Neural cell (in vitro differentiated cells): ENCODE data around the gene MAGEB4. TPM values are rescaled to one million over a fixed set of nuclear protein-coding genes. Genes with fewer than 3 reads are reported as not detected.

Source experiments
- H2AFZ ChIP-seq: fragments of 200-600, 300-800 bp; sonication (generic), shearing (Covaris generic); 2 replicates; pipeline ENCODE4 v1.6.0; 2014; ENCODE audit warnings: low read depth, mild to moderate bottlenecking, antibody characterized with exemption, low read length, moderate library complexity
- H3F3A ChIP-seq: fragments of 200-600 bp; shearing (Covaris generic); 2 replicates; pipeline ENCODE4 v1.6.1; 2016; ENCODE audit warnings: mild to moderate bottlenecking, moderate library complexity, mixed read lengths, antibody characterized with exemption, low read length; ENCODE audit not compliant: insufficient read depth, poor library complexity, severe bottlenecking
- H3K27ac ChIP-seq: fragments of 200-600, 300-800 bp; sonication (generic), shearing (Covaris generic); 2 replicates; pipeline ENCODE4 v1.5.1; 2014; ENCODE audit warnings: mild to moderate bottlenecking, low read length, moderate library complexity
- H3K27me3 ChIP-seq: fragments of 300-800, 200-600 bp; sonication (generic), shearing (Covaris generic); 2 replicates; pipeline ENCODE4 v1.6.0; 2014; ENCODE audit warnings: mild to moderate bottlenecking, low read depth, low read length, moderate library complexity; ENCODE audit not compliant: insufficient read depth
- H3K36me3 ChIP-seq: fragments of 300-800, 200-600 bp; sonication (generic), shearing (Covaris generic); 2 replicates; pipeline ENCODE4 v1.5.1; 2014; ENCODE audit warnings: mild to moderate bottlenecking, antibody characterized with exemption, low read length, moderate library complexity; ENCODE audit not compliant: insufficient read depth
- H3K4me2 ChIP-seq: fragments of 300-800, 200-600 bp; sonication (generic), shearing (Covaris generic); 2 replicates; pipeline ENCODE4 v1.6.0; 2014; ENCODE audit warnings: mild to moderate bottlenecking, low read length
- H3K4me3 ChIP-seq: fragments of 300-800, 200-600 bp; sonication (generic), shearing (Covaris generic); 2 replicates; pipeline ENCODE4 v1.5.1; 2014; ENCODE audit warnings: mild to moderate bottlenecking, low read length, moderate library complexity
- H3K79me2 ChIP-seq: fragments of 200-600 bp; shearing (Covaris generic); replicated peaks from 2 replicates; pipeline ENCODE4 v1.6.0; 2014; ENCODE audit warnings: mild to moderate bottlenecking, low read length, moderate library complexity; ENCODE audit not compliant: insufficient read depth
- H3K9ac ChIP-seq: fragments of 300-800, 200-600 bp; sonication (generic), shearing (Covaris generic); 2 replicates; pipeline ENCODE4 v1.6.1; 2016; ENCODE audit warnings: mild to moderate bottlenecking, low read length, mixed read lengths
- H3K9me2 ChIP-seq: fragments of 200-600 bp; shearing (Covaris generic); 2 replicates; pipeline ENCODE4 v1.6.1; 2016; ENCODE audit warnings: mild to moderate bottlenecking, low read length, mixed read lengths; ENCODE audit not compliant: insufficient read depth
- H3K9me3 ChIP-seq: fragments of 200-600, 300-800 bp; sonication (generic), shearing (Covaris generic); 2 replicates; pipeline ENCODE4 v1.6.1; 2016; ENCODE audit warnings: mild to moderate bottlenecking, mixed run types, low read length, moderate library complexity, mixed read lengths
- H4K20me1 ChIP-seq: fragments of 200-600 bp; shearing (Covaris generic); 2 replicates; pipeline ENCODE4 v1.6.1; 2016; ENCODE audit warnings: mild to moderate bottlenecking, mixed run types; ENCODE audit not compliant: insufficient read depth
- CTCF ChIP-seq: fragments of 450-650 bp; IDR thresholded peaks from 2 replicates; pipeline ENCODE4 v1.5.1; 2014; ENCODE audit warnings: antibody characterized with exemption, mild to moderate bottlenecking, moderate library complexity; ENCODE audit not compliant: poor library complexity, severe bottlenecking
- EP300 ChIP-seq: fragments of 450-650 bp; conservative IDR thresholded peaks from 2 replicates; pipeline ENCODE4 v1.6.1; 2014; ENCODE audit warnings: antibody characterized with exemption, mild to moderate bottlenecking, moderate library complexity; ENCODE audit not compliant: poor library complexity, severe bottlenecking
- EZH2 ChIP-seq: fragments of 200-600, 300-800 bp; shearing (Covaris generic), sonication (generic); IDR thresholded peaks from 2 replicates; pipeline ENCODE4 v1.6.1; 2014; ENCODE audit warnings: antibody characterized with exemption, low read length, borderline replicate concordance, mild to moderate bottlenecking; ENCODE audit not compliant: insufficient read depth, poor library complexity, severe bottlenecking
- MXI1 ChIP-seq: fragments of 450-650 bp; conservative IDR thresholded peaks from 2 replicates; pipeline ENCODE4 v1.6.1; 2014; ENCODE audit warnings: antibody characterized with exemption, mild to moderate bottlenecking; ENCODE audit not compliant: poor library complexity, severe bottlenecking
- POLR2AphosphoS5 ChIP-seq: IDR thresholded peaks from 2 replicates; pipeline ENCODE4 v1.6.1; 2012
- RAD21 ChIP-seq: fragments of 450-650 bp; conservative IDR thresholded peaks from 2 replicates; pipeline ENCODE4 v1.6.1; 2014; ENCODE audit warnings: antibody characterized with exemption, mild to moderate bottlenecking, moderate library complexity
- REST ChIP-seq: IDR thresholded peaks from 2 replicates; pipeline ENCODE4 v1.6.1; 2012; ENCODE audit warnings: borderline replicate concordance
- SMC3 ChIP-seq: fragments of 450-650 bp; conservative IDR thresholded peaks from 2 replicates; pipeline ENCODE4 v1.6.1; 2014; ENCODE audit warnings: antibody characterized with exemption, mild to moderate bottlenecking, moderate library complexity; ENCODE audit not compliant: poor library complexity
- TAF1 ChIP-seq: IDR thresholded peaks from 2 replicates; pipeline ENCODE4 v1.6.1; 2012; ENCODE audit warnings: low read depth
- polyA plus RNA-seq: library from polyadenylated mRNA; depleted of rRNA; stranded (reverse); fragments of >200 nt; gene quantifications from 2 replicates; pipeline ENCODE4 v1.2.3, GENCODE V29; 2014

Gene MAGEB4
- polyA plus RNA-seq, 1 donor from 2014 or later: not detected

DNA sequence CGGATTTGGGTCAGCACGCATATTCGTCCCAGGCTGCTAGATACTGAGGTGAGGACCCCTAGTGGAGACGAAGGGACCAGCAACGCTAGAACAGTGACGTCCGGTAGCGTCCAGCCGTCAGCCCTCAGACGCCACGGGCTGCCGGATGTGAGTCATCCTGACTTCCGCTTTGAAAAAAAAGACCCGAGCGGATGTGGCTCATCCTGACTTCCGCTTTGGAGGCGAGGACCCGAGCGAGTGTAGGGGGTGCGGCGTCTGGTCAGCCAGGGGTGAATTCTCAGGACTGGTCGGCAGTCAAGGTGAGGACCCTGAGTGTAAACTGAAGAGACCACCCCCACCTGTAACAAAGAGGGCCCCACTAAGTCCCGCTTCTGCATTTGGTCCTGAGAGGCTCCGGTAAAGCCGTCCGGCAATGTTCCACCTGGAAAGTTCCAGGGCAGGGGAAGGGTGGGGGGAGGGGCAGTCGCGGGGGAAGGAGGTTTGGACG is 26.4 kb upstream of the MAGEB4 start, which contains the start of gene MAGEB2:
Gene MAGEB2, plus strand, starts transcription at position 207 of the 487 bp plus-strand sequence. CDS start 3,018 bp downstream, outside the sequence.
- Histone ChIP-seq H3F3A (no peaks in the 10 kb centered on the region), H3K4me2 (no peak within 1 kb of the TSS), H3K4me3 (no peak within 1 kb of the TSS), H3K9ac (no peak within 1 kb of the TSS), H3K79me2 (no peaks in the 10 kb centered on the region), H3K27me3 (no peaks in the 10 kb centered on the region), H4K20me1 (no peaks in the 10 kb centered on the region), H2AFZ (no peak within 1 kb of the TSS), H3K27ac (no peak within 1 kb of the TSS), H3K9me2 (no peaks in the 10 kb centered on the region), H3K9me3 (no peaks in the 10 kb centered on the region), H3K36me3 (no peaks in the 10 kb centered on the region)
- no peak for TF ChIP-seq MXI1
- no peak for TF ChIP-seq REST
- no peak for TF ChIP-seq RAD21
- no peak for TF ChIP-seq SMC3
- no peak for TF ChIP-seq POLR2AphosphoS5
- TF ChIP-seq EZH2: no peak
- TF ChIP-seq EP300: no peak
- no peak for TF ChIP-seq CTCF
- TF ChIP-seq TAF1: no peak

DNA sequence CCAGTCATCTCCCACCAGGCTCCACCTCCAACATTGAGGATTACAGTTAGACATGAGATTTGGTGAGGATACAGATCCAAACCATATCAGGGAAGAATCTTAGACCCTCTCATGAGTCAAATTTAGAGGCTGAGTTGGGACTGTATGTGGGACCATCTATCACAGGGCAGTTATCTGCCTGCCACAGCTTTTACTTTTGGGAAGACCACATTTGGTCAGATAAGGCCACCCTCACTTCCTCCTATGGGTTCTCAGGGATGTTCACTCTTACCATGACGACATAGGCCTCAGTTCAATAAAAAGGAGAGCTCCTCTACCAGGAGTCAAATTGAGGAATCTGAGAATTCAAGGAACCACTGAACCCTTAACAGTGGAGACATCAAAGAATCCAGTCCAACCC is 24.3 kb upstream of the MAGEB4 start:
- Histone ChIP-seq H3K4me3 (no peak overlapping the region), H3K27ac (no peak overlapping the region), H3K4me2 (no peak overlapping the region), H3K27me3 (no peaks in the 10 kb centered on the region), H3K9me2 (no peaks in the 10 kb centered on the region), H3K9ac (no peak overlapping the region), H2AFZ (no peak overlapping the region), H4K20me1 (no peaks in the 10 kb centered on the region), H3F3A (no peaks in the 10 kb centered on the region), H3K9me3 (no peaks in the 10 kb centered on the region), H3K36me3 (no peaks in the 10 kb centered on the region), H3K79me2 (no peaks in the 10 kb centered on the region)
- no peak for TF ChIP-seq EZH2
- no peak for TF ChIP-seq CTCF
- TF ChIP-seq POLR2AphosphoS5: no peak
- no peak for TF ChIP-seq MXI1
- TF ChIP-seq TAF1: no peak
- no peak for TF ChIP-seq RAD21
- no peak for TF ChIP-seq EP300
- no peak for TF ChIP-seq SMC3
- TF ChIP-seq REST: no peak
